ENCODE data around the gene MAP4. TPM values are rescaled to one million over a fixed set of nuclear protein-coding genes. Genes with fewer than 3 reads are reported as not detected.

Gene MAP4
- total RNA-seq, 1 donor from 2014 or later = 150 TPM

DNA sequence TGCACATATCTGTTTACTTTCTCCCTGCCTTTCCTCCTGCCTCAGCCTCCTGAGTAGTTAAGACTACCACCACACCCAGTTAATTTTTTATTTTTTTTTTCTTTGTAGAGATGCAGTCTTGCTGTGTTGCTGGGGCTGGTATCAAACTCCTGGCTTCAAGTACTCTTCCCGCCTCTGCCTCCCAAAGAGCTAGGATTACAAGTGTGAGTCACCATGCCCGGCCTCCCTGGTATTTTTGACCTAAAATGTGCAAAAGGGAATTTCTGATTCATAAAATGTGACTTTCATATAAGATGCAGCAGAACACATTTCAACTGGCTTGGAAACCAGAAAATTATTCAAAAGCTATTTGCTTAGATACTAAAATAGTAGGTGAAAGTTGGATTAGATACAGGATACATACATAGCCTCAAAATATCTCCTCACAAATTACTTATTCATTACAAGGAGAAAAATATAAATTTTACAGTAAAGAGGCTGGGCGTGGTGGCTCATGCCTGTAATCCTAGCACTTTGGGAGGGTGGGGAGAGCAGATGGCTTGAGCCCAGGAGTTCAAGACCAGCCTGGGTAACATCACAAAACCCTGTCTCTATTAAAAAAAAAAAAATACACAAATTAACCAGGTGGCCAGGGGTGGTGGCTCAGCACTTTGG is 32.0 kb downstream of the MAP4 start:
- H3K36me3 Mint-ChIP-seq (ENCODE audit: low read depth) = no peaks in the 10 kb centered on the region
- no peaks in the 10 kb centered on the region for H3K27me3 Mint-ChIP-seq (ENCODE audit: low read depth)
- no peak for DNase-seq (ENCODE audit: low read depth, low spot score)
- H3K27ac Mint-ChIP-seq (ENCODE audit: unreplicated experiment) = no peak overlapping the region
- H3K4me1 Mint-ChIP-seq = no peaks in the 10 kb centered on the region
- H3K4me3 Mint-ChIP-seq = no peak overlapping the region
- TF ChIP-seq, protein P1, sequence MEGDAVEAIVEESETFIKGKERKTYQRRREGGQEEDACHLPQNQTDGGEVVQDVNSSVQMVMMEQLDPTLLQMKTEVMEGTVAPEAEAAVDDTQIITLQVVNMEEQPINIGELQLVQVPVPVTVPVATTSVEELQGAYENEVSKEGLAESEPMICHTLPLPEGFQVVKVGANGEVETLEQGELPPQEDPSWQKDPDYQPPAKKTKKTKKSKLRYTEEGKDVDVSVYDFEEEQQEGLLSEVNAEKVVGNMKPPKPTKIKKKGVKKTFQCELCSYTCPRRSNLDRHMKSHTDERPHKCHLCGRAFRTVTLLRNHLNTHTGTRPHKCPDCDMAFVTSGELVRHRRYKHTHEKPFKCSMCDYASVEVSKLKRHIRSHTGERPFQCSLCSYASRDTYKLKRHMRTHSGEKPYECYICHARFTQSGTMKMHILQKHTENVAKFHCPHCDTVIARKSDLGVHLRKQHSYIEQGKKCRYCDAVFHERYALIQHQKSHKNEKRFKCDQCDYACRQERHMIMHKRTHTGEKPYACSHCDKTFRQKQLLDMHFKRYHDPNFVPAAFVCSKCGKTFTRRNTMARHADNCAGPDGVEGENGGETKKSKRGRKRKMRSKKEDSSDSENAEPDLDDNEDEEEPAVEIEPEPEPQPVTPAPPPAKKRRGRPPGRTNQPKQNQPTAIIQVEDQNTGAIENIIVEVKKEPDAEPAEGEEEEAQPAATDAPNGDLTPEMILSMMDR (conservative IDR thresholded peaks at IDR 0.05) = no peak
- no peaks in the 10 kb centered on the region for H3K9me3 Mint-ChIP-seq

GRCh38 chr3:47980795-47981194 is 35.4 kb downstream of the MAP4 start:
- Mint-ChIP-seq H3K9me3 (no peaks in the 10 kb centered on the region), H3K27ac (ENCODE audit: unreplicated experiment) (no peak overlapping the region), H3K4me3 (no peak overlapping the region), H3K36me3 (ENCODE audit: low read depth) (no peaks in the 10 kb centered on the region), H3K27me3 (ENCODE audit: low read depth) (no peaks in the 10 kb centered on the region), H3K4me1 (no peaks in the 10 kb centered on the region)
- TF ChIP-seq, protein P1 (conservative IDR thresholded peaks at IDR 0.05) = no peak
- no peak for DNase-seq (ENCODE audit: low read depth, low spot score)

DNA sequence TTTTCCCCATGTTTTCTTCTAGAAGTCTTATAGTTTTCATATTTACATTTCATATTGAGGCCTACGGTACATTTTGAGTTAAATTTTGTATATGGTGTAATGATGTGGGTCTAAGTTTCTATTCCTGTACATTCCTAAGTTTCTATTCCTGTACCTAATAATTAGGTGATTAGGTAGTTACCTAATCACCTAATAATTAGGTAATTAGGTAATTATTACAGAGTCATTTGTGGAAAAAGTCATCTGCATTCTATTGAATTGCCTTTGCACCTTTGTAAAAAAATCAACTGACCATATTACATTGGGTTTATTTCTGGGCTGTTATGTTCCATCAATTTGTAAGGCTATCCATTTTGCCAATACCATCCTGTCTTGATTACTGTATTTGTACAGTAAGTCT is 37.1 kb downstream of the MAP4 start:
- TF ChIP-seq, protein P1 (conservative IDR thresholded peaks at IDR 0.05) = no peak
- H3K4me3 Mint-ChIP-seq = no peak overlapping the region

DNA sequence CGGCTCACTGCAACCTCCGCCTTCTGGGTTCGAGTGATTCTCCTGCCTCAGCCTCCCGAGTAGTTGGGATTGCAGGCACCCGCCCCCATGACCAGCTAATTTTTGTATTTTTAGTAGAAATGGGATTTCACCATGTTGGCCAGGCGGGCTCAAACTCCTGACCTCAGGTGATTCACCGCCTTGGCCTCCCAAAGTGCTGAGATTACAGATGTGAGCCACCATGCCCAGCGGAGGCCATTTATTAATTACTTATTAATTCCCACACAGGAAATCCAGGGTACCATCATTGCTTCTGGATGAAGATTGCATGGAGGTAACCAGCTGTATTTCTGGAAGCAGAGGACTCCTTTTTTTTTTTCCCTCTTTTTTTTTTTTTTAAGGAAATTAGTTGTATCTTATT is 37.8 kb downstream of the MAP4 start:
- Mint-ChIP-seq H3K36me3 (ENCODE audit: low read depth) (no peaks in the 10 kb centered on the region), H3K27ac (ENCODE audit: unreplicated experiment) (no peak overlapping the region), H3K27me3 (ENCODE audit: low read depth) (no peaks in the 10 kb centered on the region), H3K9me3 (no peaks in the 10 kb centered on the region), H3K4me1 (no peaks in the 10 kb centered on the region), H3K4me3 (no peak overlapping the region)
- TF ChIP-seq, protein P1 (conservative IDR thresholded peaks at IDR 0.05) = no peak
- DNase-seq (ENCODE audit: low read depth, low spot score) = no peak

More for the DNA sequence above, 37.1 kb downstream of the MAP4 start:
- Mint-ChIP-seq H3K9me3 (no peaks in the 10 kb centered on the region), H3K4me1 (no peaks in the 10 kb centered on the region), H3K36me3 (ENCODE audit: low read depth) (no peaks in the 10 kb centered on the region), H3K27me3 (ENCODE audit: low read depth) (no peaks in the 10 kb centered on the region), H3K27ac (ENCODE audit: unreplicated experiment) (no peak overlapping the region)
- DNase-seq (ENCODE audit: low read depth, low spot score) = no peak

DNA sequence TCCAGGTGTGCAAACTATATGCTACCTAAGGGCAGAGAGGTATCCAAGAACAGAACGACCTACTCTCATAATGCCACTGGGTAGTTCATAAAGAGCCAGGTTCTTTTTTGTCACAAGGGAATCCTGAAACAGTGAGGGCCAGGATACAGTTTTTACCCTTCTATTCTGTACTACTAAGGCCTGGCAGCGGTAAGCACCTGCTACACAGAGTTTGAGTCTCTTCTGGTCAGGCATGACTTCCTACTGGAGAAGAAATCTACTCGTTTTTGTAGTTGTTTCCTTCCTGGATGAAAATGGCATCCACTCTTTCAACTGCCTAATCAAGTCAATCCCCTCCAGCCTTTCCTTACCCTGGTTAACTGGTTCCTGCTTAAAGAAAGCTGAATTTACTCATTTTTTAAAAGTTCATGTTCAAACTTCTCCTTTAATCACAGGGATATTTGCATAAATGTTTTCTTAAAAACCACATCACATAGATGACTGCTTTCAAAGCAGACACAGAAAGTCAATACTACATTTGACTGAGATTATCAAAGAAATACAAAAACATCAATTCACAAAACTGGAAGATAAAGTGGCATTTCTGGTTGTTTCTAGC is 40.0 kb downstream of the MAP4 start:
- H3K4me3 Mint-ChIP-seq = no peak overlapping the region
- H3K27ac Mint-ChIP-seq (ENCODE audit: unreplicated experiment) = no peak overlapping the region
- H3K36me3 Mint-ChIP-seq (ENCODE audit: low read depth) = no peaks in the 10 kb centered on the region
- no peak for DNase-seq (ENCODE audit: low read depth, low spot score)
- H3K4me1 Mint-ChIP-seq = no peaks in the 10 kb centered on the region
- H3K9me3 Mint-ChIP-seq = no peaks in the 10 kb centered on the region
- no peaks in the 10 kb centered on the region for H3K27me3 Mint-ChIP-seq (ENCODE audit: low read depth)
- TF ChIP-seq, protein P1 (conservative IDR thresholded peaks at IDR 0.05) = no peak

Measured in neural crest cell (in vitro differentiated cells).